ENCODE results near the gene CCNT1.

DNA sequence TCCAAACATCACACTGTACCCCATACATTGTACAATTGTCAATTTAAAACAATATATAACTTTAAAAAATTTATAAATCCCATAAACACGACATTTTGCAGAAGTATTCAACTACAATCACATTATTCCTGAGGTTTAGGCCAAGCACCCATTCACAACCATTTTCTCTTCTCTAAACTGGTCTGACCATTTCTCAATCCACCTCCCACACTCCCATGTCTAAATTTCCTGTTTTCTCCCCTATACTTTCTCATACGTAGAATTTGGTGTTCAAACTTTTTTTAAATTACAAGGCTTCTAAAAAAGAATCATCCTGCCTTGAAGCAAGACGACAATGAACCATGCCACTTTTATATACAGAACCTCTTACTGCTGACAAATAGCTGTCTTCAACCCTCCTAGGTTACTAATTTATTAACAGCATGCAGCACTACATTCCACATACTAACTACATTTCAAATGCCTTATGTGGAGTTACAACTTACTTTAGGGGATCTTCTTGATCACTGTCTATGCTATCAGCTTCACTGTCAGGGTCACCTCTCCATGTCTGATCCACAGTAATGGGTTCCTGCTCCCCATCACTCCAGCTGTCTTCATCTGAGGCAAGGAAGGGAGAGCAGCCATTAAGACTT is 37.8 kb downstream of the CCNT1 start:
- TF ChIP-seq, protein P1, sequence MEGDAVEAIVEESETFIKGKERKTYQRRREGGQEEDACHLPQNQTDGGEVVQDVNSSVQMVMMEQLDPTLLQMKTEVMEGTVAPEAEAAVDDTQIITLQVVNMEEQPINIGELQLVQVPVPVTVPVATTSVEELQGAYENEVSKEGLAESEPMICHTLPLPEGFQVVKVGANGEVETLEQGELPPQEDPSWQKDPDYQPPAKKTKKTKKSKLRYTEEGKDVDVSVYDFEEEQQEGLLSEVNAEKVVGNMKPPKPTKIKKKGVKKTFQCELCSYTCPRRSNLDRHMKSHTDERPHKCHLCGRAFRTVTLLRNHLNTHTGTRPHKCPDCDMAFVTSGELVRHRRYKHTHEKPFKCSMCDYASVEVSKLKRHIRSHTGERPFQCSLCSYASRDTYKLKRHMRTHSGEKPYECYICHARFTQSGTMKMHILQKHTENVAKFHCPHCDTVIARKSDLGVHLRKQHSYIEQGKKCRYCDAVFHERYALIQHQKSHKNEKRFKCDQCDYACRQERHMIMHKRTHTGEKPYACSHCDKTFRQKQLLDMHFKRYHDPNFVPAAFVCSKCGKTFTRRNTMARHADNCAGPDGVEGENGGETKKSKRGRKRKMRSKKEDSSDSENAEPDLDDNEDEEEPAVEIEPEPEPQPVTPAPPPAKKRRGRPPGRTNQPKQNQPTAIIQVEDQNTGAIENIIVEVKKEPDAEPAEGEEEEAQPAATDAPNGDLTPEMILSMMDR (IDR thresholded peaks at IDR 0.05; ENCODE audit: low read depth, low read length, poor library complexity, severe bottlenecking), result no peak
- no peak for TF ChIP-seq EZH2phosphoT487 (IDR thresholded peaks at IDR 0.05; ENCODE audit: borderline replicate concordance, low read length)

Measured in DOHH2 (cell line).